Mucosa of stomach (tissue), 1 donor: ENCODE results near the gene SOHLH2.

Experiments
- H3K27me3 ChIP-seq: one replicate; pipeline ENCODE4 v1.7.0; 2013; ENCODE audit warnings: mild to moderate bottlenecking, low read length; ENCODE audit not compliant: control insufficient read depth, insufficient read depth
- H3K36me3 ChIP-seq: one replicate; pipeline ENCODE4 v1.7.0; 2013; ENCODE audit warnings: low read length; ENCODE audit not compliant: control insufficient read depth, insufficient read depth
- H3K4me1 ChIP-seq: one replicate; pipeline ENCODE4 v1.7.0; 2013; ENCODE audit warnings: mild to moderate bottlenecking, low read length; ENCODE audit not compliant: control insufficient read depth, insufficient read depth
- H3K4me3 ChIP-seq: one replicate; pipeline ENCODE4 v1.7.0; 2013; ENCODE audit warnings: low read length
- H3K9ac ChIP-seq: one replicate; pipeline ENCODE4 v1.7.0; 2013; ENCODE audit warnings: mild to moderate bottlenecking, low read length, moderate library complexity
- H3K9me3 ChIP-seq: one replicate; pipeline ENCODE4 v1.7.0; 2013; ENCODE audit warnings: mild to moderate bottlenecking, low read length, moderate library complexity; ENCODE audit not compliant: control insufficient read depth
- donor health status: Pancreatic carcinoma.

The SOHLH2 gene

DNA sequence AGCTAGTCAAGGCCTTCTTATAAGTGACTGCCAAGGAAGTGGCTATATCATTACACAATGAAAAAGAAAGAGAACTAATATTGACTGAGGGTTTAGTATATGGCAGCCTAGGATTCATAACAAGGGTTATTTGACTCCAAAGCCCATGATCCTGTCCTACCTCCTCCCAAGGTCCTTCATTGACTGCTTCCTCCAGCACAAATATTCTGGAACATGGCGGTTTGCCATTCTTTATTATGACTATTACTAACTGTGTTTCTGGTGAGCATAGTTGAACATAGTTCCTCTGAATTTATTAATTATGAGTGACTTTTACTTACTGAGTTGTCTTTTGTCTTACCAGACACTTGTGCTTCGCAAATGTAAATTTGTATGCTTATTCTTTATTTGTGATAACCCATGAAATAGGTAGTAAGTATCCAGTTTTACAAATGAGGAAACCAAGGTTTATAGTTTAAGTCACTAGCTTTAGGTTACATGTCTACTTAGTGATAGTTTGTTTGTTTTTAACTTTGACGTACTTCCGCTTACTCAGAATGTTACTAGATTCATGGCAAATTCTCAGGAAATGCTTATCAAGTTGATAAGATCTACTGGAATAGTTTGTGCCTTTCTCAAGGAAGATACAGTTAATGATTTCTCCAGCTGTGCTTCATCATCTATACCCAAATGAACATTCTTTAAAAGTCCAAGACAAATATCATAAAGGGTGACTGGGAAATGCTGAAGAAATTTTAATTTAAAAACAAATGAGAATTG, 67.7 kb downstream of the SOHLH2 start:
- no peaks in the 10 kb centered on the region for H3K4me1 ChIP-seq
- H3K36me3 ChIP-seq = no peaks in the 10 kb centered on the region
- no peak overlapping the region for H3K9ac ChIP-seq
- H3K4me3 ChIP-seq = no peak overlapping the region
- H3K27me3 ChIP-seq = no peaks in the 10 kb centered on the region
- no peaks in the 10 kb centered on the region for H3K9me3 ChIP-seq

DNA sequence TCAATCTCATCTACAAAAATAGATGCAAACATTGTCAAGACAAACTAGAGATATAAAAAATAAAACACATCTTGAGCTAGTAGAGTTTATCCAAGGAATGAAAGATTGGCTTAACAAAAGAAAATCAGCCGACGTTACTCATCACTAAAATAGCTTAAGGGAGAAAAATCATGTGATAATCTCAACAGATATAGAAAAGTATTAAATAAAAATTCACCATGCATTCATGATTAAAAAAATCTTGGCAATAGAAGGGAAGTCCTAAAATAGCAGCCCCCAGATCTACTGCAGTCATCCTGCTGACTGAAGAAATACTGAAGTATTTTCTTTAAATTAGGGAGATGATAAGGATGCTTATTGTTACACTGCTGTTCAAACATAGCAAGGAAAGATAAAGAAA, 70.6 kb downstream of the SOHLH2 start:
- Histone ChIP-seq H3K27me3 (no peaks in the 10 kb centered on the region), H3K4me3 (no peak overlapping the region), H3K36me3 (no peaks in the 10 kb centered on the region), H3K4me1 (no peaks in the 10 kb centered on the region), H3K9me3 (no peaks in the 10 kb centered on the region), H3K9ac (no peak overlapping the region)

DNA sequence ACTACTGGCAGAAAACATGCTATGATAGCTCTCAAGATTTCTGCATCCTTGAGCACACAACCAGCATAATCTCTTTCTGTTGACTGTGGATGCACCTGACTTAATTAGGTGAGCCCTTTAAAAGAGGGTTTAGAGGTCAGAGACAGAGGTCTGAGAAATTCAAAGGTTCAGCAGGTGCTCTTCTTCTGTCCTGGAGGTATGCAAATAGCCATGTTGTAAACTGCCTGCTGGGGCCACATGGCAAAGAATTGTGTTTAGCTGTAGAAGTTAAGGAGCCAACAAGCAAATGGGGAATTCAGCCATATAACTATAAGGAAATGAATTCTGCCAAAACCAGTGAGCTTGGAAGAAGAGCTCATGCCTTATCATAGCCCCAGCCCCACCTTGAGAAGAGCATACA, 71.6 kb downstream of the SOHLH2 start:
- Histone ChIP-seq H3K9me3 (no peaks in the 10 kb centered on the region), H3K36me3 (no peaks in the 10 kb centered on the region), H3K4me3 (no peak overlapping the region), H3K9ac (no peak overlapping the region), H3K4me1 (no peaks in the 10 kb centered on the region), H3K27me3 (no peaks in the 10 kb centered on the region)

DNA sequence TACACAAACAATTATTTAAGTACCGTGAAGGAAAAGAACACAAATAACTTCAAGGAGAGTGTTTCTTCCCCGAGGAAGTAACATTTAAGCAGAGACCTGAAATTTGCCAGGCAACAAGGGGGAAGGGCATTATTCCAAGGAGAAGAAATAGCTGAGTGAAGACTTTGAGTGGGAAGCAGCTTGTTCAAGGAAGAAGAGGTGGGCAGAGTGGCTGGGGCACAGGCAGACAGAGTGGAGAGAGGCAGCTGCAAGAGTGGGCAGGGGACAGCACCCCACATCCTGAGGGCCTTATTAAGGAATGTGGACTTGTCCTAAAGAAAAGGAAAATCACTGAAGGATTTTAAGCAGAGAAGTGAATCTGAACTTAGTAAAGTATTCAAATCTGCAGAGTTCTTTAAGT, 78.5 kb downstream of the SOHLH2 start:
- Histone ChIP-seq H3K9ac (no peak overlapping the region), H3K36me3 (no peaks in the 10 kb centered on the region), H3K9me3 (no peaks in the 10 kb centered on the region), H3K4me1 (no peaks in the 10 kb centered on the region), H3K4me3 (no peak overlapping the region), H3K27me3 (peaks cover 7% of the 10 kb centered on the region)

DNA sequence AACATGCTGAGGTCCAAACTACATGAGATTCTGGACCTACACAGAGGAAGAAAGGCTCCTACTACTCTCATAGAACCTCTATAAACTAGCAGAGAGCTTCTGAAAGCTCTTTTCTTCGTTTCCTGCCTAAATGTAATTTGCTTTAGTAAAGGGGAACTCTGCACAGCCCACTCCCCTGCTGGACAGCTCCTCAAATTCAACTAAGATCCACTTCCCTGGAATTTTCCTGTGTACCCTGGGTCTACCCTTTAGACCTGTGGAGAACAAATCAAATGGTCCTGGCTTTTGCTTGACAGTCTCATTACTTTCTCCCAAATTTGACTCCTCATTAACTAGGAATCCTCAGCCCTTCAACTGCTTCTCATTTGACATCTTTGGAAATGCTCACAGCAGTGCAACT, 79.7 kb downstream of the SOHLH2 start:
- no peaks in the 10 kb centered on the region for H3K4me1 ChIP-seq
- peaks cover 16% of the 10 kb centered on the region for H3K27me3 ChIP-seq
- H3K9ac ChIP-seq = no peak overlapping the region
- no peak overlapping the region for H3K4me3 ChIP-seq
- no peaks in the 10 kb centered on the region for H3K36me3 ChIP-seq
- no peaks in the 10 kb centered on the region for H3K9me3 ChIP-seq

DNA sequence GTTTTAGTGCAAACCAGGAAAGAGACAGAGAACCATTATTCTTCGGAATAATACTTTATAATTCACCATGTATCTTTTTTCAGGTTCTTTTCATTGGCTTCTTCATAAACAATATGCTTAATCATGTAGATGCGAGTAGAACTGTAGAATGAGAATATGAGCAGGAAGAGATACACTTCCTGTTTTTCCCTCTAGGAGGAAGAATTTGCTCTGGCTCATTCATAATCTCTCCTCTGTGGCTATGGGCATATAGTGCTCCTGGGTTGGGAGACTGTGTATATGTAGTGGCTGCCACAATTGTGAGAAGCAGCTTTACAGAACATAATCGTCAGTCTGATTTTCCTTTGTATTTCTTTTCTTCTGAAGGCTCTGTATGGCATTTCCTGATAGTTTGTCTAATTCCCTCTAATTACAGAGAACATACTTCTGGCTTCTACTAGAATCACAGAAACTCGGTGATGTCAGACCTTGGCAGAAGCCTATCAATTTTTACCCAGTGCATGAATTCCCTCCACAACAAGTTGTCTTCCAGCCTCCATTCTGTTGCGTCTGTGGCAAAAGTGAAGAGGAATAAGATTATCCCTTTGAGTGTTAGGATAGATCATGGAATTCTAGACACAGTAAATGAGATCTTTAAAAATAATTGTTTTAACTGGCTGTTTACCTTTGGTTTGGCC, 80.3 kb downstream of the SOHLH2 start:
- Histone ChIP-seq H3K4me3 (no peak overlapping the region), H3K4me1 (no peaks in the 10 kb centered on the region), H3K9me3 (no peaks in the 10 kb centered on the region), H3K27me3 (peaks cover 16% of the 10 kb centered on the region), H3K9ac (no peak overlapping the region), H3K36me3 (no peaks in the 10 kb centered on the region)

DNA sequence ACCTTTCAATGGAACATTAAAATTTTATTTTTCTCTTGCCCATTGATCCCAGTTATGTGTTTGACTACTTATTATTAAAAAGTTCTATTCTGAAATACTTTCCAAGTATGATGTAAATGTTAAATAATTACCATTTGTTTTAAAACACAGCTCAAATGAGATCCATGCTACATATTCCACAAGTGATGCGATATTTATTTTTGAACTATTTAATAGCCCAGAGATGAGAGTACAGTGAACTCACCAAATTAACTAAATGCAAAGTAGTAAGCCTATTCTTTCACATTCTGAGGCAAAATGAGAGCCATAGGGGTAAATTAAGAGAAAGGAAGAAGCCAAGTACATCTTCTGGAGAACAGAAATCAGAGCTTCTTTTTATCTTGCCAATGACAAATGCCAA, 82.0 kb downstream of the SOHLH2 start:
- H3K36me3 ChIP-seq = no peaks in the 10 kb centered on the region
- H3K4me3 ChIP-seq = no peak overlapping the region
- H3K9me3 ChIP-seq = no peaks in the 10 kb centered on the region

DNA sequence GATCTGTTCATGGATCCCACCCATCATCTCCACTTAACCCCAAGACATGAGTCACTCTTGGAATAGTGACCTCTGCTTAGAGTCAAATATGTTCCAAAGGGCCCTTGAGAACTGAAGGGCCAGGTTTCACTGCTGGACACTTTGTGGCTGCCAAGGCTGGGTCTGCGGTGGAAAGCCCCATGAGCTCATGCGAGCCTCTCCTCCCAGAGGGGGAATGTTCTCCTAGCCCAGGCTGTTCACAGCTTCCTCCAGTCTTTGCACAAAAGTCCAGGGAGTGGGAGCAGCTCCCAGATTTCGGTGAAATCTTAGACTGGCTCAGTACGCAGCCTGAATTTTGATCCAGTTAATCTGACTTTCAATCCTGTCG, 82.4 kb downstream of the SOHLH2 start:
- Histone ChIP-seq H3K9ac (no peak overlapping the region), H3K27me3 (peaks cover 16% of the 10 kb centered on the region), H3K4me3 (no peak overlapping the region), H3K9me3 (no peaks in the 10 kb centered on the region), H3K4me1 (no peaks in the 10 kb centered on the region), H3K36me3 (no peaks in the 10 kb centered on the region)

More for the DNA sequence above, 82.0 kb downstream of the SOHLH2 start:
- Histone ChIP-seq H3K4me1 (no peaks in the 10 kb centered on the region), H3K9ac (no peak overlapping the region), H3K27me3 (peaks cover 16% of the 10 kb centered on the region)

DNA sequence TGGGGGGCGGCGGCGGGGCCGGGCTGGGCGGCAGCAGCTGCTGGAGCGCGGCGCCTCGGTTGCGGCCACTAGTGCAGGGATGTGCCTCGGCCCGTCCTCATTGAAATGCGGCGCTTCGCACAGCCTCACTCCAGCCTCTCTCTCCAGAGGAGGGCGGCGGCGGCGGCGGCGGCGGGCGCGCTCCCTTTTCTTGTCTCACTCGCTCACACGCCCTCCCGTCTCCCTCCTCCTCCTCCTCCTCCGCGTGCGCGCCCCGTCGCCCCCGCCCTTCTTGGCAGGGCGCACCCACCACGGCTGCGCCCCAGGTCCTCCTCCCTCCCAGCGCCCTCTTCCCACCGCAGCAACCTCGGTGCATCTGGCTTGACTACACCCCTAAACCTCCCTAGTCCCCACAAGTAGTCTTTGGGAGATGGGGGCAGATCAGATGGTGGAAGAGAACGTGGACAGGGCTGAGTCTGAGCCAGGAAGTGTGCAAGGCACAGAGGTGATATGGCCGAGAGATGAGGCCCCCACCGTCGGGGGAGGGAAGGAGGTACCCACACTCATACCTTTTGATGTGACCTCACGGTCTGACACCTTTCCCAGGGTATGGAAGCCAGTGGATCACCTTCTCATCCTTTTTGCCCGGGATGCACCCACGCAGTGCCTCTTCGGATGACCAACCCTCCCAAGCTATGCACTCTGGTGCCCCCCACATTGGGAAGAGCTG, 83.0 kb downstream of the SOHLH2 start, which contains the start of gene DCLK1:
DCLK1 (minus strand) TSS at position 161 of the 709 bp plus-strand sequence.
- Histone ChIP-seq H3K9ac (no peak within 1 kb of the TSS), H3K9me3 (no peaks in the 10 kb centered on the region), H3K27me3 (peaks cover 16% of the 10 kb centered on the region), H3K4me1 (no peaks in the 10 kb centered on the region), H3K4me3 (no peak within 1 kb of the TSS), H3K36me3 (no peaks in the 10 kb centered on the region)

DNA sequence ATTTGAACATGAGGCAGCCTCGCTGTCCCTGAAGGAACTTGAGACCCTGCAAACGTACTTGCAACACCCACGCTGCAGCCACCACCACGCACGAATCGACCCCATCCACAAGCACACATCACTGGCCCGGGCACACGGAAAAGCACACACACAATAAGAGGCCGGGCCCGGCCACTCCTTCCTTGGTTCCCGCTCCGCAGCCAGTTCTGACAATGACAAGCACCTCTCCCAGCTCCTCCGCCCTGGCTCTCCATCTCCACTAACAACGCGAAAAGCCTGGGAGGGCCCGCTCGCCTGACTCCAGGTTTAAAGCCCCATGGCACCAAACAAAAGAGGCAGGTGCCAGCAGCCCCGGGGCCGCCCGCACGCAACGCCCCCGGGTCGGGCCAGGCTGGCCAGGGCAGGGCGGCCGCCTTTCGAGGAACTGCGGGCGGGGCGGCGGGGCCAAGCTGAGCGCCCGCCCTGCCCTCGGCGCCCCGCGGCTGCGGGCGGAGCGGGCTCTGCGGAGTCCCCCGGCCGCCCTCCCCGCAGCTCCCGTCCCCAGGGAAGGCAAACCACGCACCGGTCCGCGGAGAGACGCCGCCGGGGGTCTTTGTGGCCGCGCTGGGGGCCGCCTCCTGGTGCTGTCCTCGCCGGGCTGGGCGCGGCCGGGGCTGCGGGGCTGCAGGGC, 83.7 kb downstream of the SOHLH2 start:
- Histone ChIP-seq H3K27me3 (peaks cover 16% of the 10 kb centered on the region), H3K9ac (no peak overlapping the region), H3K9me3 (no peaks in the 10 kb centered on the region), H3K4me1 (no peaks in the 10 kb centered on the region), H3K4me3 (no peak overlapping the region), H3K36me3 (no peaks in the 10 kb centered on the region)

DNA sequence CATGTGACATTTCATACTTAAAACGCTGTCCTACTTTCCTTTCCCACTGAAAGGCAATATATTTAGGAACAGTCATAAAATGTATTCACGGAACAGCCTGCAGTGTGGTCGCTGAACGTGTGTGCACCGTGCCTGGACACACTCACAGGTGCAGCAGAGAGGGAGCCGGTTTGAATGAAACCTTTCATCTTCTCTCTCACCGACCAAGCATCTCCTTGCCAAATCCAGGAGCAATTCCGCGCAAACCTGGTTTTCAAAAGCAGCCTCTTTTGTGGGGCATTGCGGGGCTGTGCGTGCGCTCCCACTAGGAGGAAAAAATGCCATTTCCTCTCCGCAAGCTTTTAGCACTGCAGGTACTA, 84.2 kb downstream of the SOHLH2 start:
- Histone ChIP-seq H3K36me3 (no peaks in the 10 kb centered on the region), H3K9me3 (no peaks in the 10 kb centered on the region), H3K4me1 (no peaks in the 10 kb centered on the region), H3K27me3 (peaks cover 16% of the 10 kb centered on the region), H3K9ac (no peak overlapping the region), H3K4me3 (no peak overlapping the region)

DNA sequence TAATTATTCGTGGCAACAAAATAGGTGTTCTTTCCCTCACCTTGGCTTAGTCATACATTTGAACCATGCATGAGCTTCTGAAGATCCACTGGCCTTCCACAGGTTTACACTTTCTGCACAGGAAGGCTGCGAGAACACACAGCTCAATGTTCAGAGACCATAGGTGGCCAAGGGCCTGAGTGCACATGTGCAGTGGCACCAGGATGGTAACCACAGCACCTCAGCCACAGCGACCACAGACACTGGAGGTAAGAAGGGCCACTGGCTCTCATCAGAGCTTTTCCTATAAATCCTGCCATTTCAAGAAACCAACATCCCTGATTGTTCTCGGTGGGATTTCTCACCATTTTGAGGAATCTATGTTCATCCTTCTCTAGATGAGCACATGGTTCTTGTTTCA, 84.8 kb downstream of the SOHLH2 start:
- H3K4me1 ChIP-seq = no peaks in the 10 kb centered on the region
- H3K9ac ChIP-seq = no peak overlapping the region
- H3K4me3 ChIP-seq = no peak overlapping the region
- no peaks in the 10 kb centered on the region for H3K9me3 ChIP-seq
- no peaks in the 10 kb centered on the region for H3K36me3 ChIP-seq
- peaks cover 16% of the 10 kb centered on the region for H3K27me3 ChIP-seq
